Kidney (tissue), 14 donors: Measurements from ENCODE around the gene BAIAP2L2. TPM values are rescaled to one million over a fixed set of nuclear protein-coding genes. Genes with fewer than 3 reads are reported as not detected.
A peak's percentile ranks its signal among the peaks of the same experiment; 100 is the strongest.

Source experiments
- DNase-seq, 5 donors: peaks; one replicate each; pipeline ENCODE4 v3.0.0-alpha.2; 2013 to 2020
- FAIRE-seq: peaks from 2 replicates; lab custom pipeline; 2012; peaks lifted over from hg19 to GRCh38; lab: Jason Lieb, UNC
- H3K27ac ChIP-seq, 2 donors: one replicate each; pipeline ENCODE4 v1.7.0; 2013; ENCODE audit warnings: low read depth in 2 of 2, low read length in 2 of 2, inconsistent platforms in 1 of 2
- H3K27me3 ChIP-seq: one replicate; pipeline ENCODE4 v1.7.1; 2013; ENCODE audit warnings: low read length, inconsistent platforms; ENCODE audit not compliant: control insufficient read depth, insufficient read depth
- H3K36me3 ChIP-seq, 3 donors: one replicate each; pipeline versions ENCODE4 v1.7.0 to v1.7.1; 2013; ENCODE audit warnings: low read length in 3 of 3, control low read depth in 1 of 3, inconsistent platforms in 1 of 3; ENCODE audit not compliant: insufficient read depth in 3 of 3, control insufficient read depth in 2 of 3
- H3K4me1 ChIP-seq, 3 donors: one replicate each; pipeline versions ENCODE4 v1.7.0 to v1.7.1; 2013; ENCODE audit warnings: low read length in 3 of 3, inconsistent platforms in 1 of 3, low read depth in 1 of 3; ENCODE audit not compliant: control insufficient read depth in 2 of 3, insufficient read depth in 2 of 3
- H3K4me3 ChIP-seq, 3 donors: one replicate each; pipeline versions ENCODE4 v1.7.0 to v1.8.1; 2013; ENCODE audit warnings: low read length in 3 of 3, control low read depth in 1 of 3, inconsistent platforms in 1 of 3
- H3K9ac ChIP-seq, 3 donors: one replicate each; pipeline versions ENCODE4 v1.7.0 to v1.7.1; 2013; ENCODE audit warnings: low read length in 3 of 3, control low read depth in 1 of 3, inconsistent platforms in 1 of 3
- H3K9me3 ChIP-seq, 3 donors: one replicate each; pipeline versions ENCODE4 v1.7.0 to v1.7.1; 2013; ENCODE audit warnings: low read length in 3 of 3, control low read depth in 1 of 3, inconsistent platforms in 1 of 3; ENCODE audit not compliant: control insufficient read depth in 2 of 3, insufficient read depth in 1 of 3
- intact Hi-C: fragments of 100-400 bp; cut with DNase I; formaldehyde crosslinking; loops from one replicate; pipeline ENCODE4 v1.11.1; 2022
- polyA plus RNA-seq: library from polyadenylated mRNA; stranded (reverse); fragments of 350-450 nt; fragmentation: Illumina TruSeq; extraction: RNeasy Lipid Tissue Mini Kit (QIAGEN cat#74804); gene quantifications from one replicate; pipeline ENCODE4 v1.2.3, GENCODE V29; 2014; ENCODE audit warnings: low read depth, low replicate concordance; ENCODE audit not compliant: insufficient read depth
- total RNA-seq: library from RNA; stranded (reverse); fragmentation: NEBNext Ultra II Directional; extraction: Animal tissue kit (Norgen Biotek cat#: 25700); gene quantifications from one replicate; pipeline ENCODE4 v1.2.1, GENCODE V29; 2021
- TF ChIP-seq, protein P1 (sequence below): IDR thresholded peaks from 3 replicates; pipeline ENCODE4 v1.5.1; 2012; ENCODE audit warnings: mild to moderate bottlenecking, moderate library complexity, borderline replicate concordance; ENCODE audit not compliant: insufficient read depth; ENCODE audit errors: extremely low read depth
- donor health status: control.
- donor health status: control.
- donor health status: control.
- donor health status: control.
- donor health status: control.
- donor health status: DM: yes; HTN: yes; CAD: no.
- donor health status: Normal renal cell carcinoma (clear cell type).

Gene BAIAP2L2
- total and polyA plus RNA-seq, 2 donors from 2014 or later = 9.7 to 27.8 TPM

- FAIRE-seq = no peak
These were observed 74.0 kb downstream of the BAIAP2L2 start for GRCh38 chr22:38036392-38037062.

DNA sequence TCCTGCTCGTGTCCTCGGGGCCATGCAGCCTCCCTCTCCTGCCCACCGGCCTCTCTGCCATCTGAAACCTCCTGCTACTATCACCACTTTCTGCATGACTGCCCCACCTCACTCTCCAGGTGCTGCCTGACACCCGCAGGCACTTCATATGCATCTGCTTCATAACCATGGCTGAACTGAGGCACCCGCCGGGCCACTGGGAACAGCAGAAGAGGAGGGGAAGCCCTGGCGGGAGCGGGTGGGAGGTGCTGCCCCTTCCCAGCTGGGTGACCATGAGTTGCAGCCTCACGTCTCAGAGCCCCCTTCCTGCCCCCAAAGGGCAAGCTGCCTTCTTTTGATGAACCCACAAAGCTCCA, 75.0 kb downstream of the BAIAP2L2 start:
- TF ChIP-seq, protein P1, sequence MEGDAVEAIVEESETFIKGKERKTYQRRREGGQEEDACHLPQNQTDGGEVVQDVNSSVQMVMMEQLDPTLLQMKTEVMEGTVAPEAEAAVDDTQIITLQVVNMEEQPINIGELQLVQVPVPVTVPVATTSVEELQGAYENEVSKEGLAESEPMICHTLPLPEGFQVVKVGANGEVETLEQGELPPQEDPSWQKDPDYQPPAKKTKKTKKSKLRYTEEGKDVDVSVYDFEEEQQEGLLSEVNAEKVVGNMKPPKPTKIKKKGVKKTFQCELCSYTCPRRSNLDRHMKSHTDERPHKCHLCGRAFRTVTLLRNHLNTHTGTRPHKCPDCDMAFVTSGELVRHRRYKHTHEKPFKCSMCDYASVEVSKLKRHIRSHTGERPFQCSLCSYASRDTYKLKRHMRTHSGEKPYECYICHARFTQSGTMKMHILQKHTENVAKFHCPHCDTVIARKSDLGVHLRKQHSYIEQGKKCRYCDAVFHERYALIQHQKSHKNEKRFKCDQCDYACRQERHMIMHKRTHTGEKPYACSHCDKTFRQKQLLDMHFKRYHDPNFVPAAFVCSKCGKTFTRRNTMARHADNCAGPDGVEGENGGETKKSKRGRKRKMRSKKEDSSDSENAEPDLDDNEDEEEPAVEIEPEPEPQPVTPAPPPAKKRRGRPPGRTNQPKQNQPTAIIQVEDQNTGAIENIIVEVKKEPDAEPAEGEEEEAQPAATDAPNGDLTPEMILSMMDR = no peak
- FAIRE-seq = no peak

More at GRCh38 chr22:38036392-38037062, 74.0 kb downstream of the BAIAP2L2 start:
- intact Hi-C loops = no loop called here
- Histone ChIP-seq H3K4me3 (no peak overlapping the region), H3K9ac (no peak overlapping the region), H3K27ac (no peak overlapping the region), H3K27me3 (no peaks in the 10 kb centered on the region), H3K4me1 (peaks cover 0 to 15% (median 0%) of the 10 kb centered on the region in 3 donors), H3K9me3 (no peaks in the 10 kb centered on the region), H3K36me3 (no peaks in the 10 kb centered on the region)
- TF ChIP-seq, protein P1 = no peak
- DNase-seq = no peak

More for the DNA sequence above, 75.0 kb downstream of the BAIAP2L2 start:
- H3K4me1 ChIP-seq = peaks cover 0 to 15% (median 0%) of the 10 kb centered on the region in 3 donors
- intact Hi-C loops = no loop called here
- no peaks in the 10 kb centered on the region for H3K9me3 ChIP-seq
- H3K4me3 ChIP-seq = no peak overlapping the region
- H3K36me3 ChIP-seq = no peaks in the 10 kb centered on the region
- H3K27me3 ChIP-seq = no peaks in the 10 kb centered on the region
- peak; percentile 40 to 66 (median 48) for DNase-seq
- H3K27ac ChIP-seq = no peak overlapping the region
- no peak overlapping the region for H3K9ac ChIP-seq

Other genes starting within 250 kb of the BAIAP2L2 start
- 30.9 TPM for gene MICALL1, start 204.4 kb downstream of the BAIAP2L2 start, total RNA-seq
- gene MICALL1, start 204.4 kb downstream of the BAIAP2L2 start, polyA plus RNA-seq = 9.6 TPM
- 0.57 TPM for gene C22orf23, start 157.1 kb downstream of the BAIAP2L2 start, total RNA-seq
- gene C22orf23, start 157.1 kb downstream of the BAIAP2L2 start, polyA plus RNA-seq = 1.0 TPM
- gene POLR2F, start 157.0 kb downstream of the BAIAP2L2 start, total RNA-seq = 57.9 TPM
- 121 TPM for gene POLR2F, start 157.0 kb downstream of the BAIAP2L2 start, polyA plus RNA-seq
- 1.5 TPM for gene SOX10, start 126.1 kb downstream of the BAIAP2L2 start, total RNA-seq
- 0.22 TPM for gene SOX10, start 126.1 kb downstream of the BAIAP2L2 start, polyA plus RNA-seq
- 43.4 TPM for gene PICK1, start 53.3 kb downstream of the BAIAP2L2 start, total RNA-seq
- gene PICK1, start 53.3 kb downstream of the BAIAP2L2 start, polyA plus RNA-seq = 28.4 TPM
- gene SLC16A8, start 26.5 kb downstream of the BAIAP2L2 start, total RNA-seq = 0.31 TPM
- 0.92 TPM for gene SLC16A8, start 26.5 kb downstream of the BAIAP2L2 start, polyA plus RNA-seq
- 61.6 TPM for gene PLA2G6, start 71.1 kb upstream of the BAIAP2L2 start, total RNA-seq
- 26.6 TPM for gene PLA2G6, start 71.1 kb upstream of the BAIAP2L2 start, polyA plus RNA-seq
- gene MAFF, start 91.3 kb upstream of the BAIAP2L2 start, total RNA-seq = 23.4 TPM
- 2.2 TPM for gene MAFF, start 91.3 kb upstream of the BAIAP2L2 start, polyA plus RNA-seq
- 54.1 TPM for gene TMEM184B, start 162.3 kb upstream of the BAIAP2L2 start, total RNA-seq
- 22.9 TPM for gene TMEM184B, start 162.3 kb upstream of the BAIAP2L2 start, polyA plus RNA-seq
- 101 TPM for gene CSNK1E, start 206.7 kb upstream of the BAIAP2L2 start, total RNA-seq
- 33.6 TPM for gene CSNK1E, start 206.7 kb upstream of the BAIAP2L2 start, polyA plus RNA-seq